ENCODE data around the gene HOXD9. TPM values are rescaled to one million over a fixed set of nuclear protein-coding genes. Genes with fewer than 3 reads are reported as not detected.

Gene HOXD9
- total RNA-seq, 1 donor from 2014 or later, result not detected

- Mint-ChIP-seq H3K9me3 (ENCODE audit: unreplicated experiment) (peaks cover 4% of the 10 kb centered on the region), H3K27ac (ENCODE audit: unreplicated experiment) (no peak overlapping the region), H3K4me3 (ENCODE audit: unreplicated experiment) (no peak overlapping the region), H3K36me3 (ENCODE audit: unreplicated experiment) (peaks cover 5% of the 10 kb centered on the region), H3K4me1 (ENCODE audit: unreplicated experiment) (peaks cover 11% of the 10 kb centered on the region), H3K27me3 (ENCODE audit: unreplicated experiment) (peaks cover 86% of the 10 kb centered on the region)
- no peak for TF ChIP-seq CTCF (IDR thresholded peaks at IDR 0.05)
- no peak for DNase-seq (ENCODE audit: extremely low spot score, unreplicated experiment)
These were observed 16.6 kb downstream of the HOXD9 start for GRCh38 chr2:176138923-176139660.

- Mint-ChIP-seq H3K9me3 (ENCODE audit: unreplicated experiment) (peaks cover 4% of the 10 kb centered on the region), H3K27me3 (ENCODE audit: unreplicated experiment) (peaks cover 84% of the 10 kb centered on the region), H3K36me3 (ENCODE audit: unreplicated experiment) (peaks cover 5% of the 10 kb centered on the region), H3K4me3 (ENCODE audit: unreplicated experiment) (no peak overlapping the region), H3K4me1 (ENCODE audit: unreplicated experiment) (peaks cover 11% of the 10 kb centered on the region), H3K27ac (ENCODE audit: unreplicated experiment) (no peak overlapping the region)
- TF ChIP-seq CTCF (IDR thresholded peaks at IDR 0.05), result no peak
- no peak for DNase-seq (ENCODE audit: extremely low spot score, unreplicated experiment)
These were observed 17.4 kb downstream of the HOXD9 start for GRCh38 chr2:176139661-176140512.

- no peak for DNase-seq (ENCODE audit: extremely low spot score, unreplicated experiment)
- Mint-ChIP-seq H3K27me3 (ENCODE audit: unreplicated experiment) (peaks cover 83% of the 10 kb centered on the region), H3K9me3 (ENCODE audit: unreplicated experiment) (peaks cover 4% of the 10 kb centered on the region), H3K36me3 (ENCODE audit: unreplicated experiment) (peaks cover 5% of the 10 kb centered on the region), H3K4me3 (ENCODE audit: unreplicated experiment) (peak overlapping the region; percentile 14), H3K27ac (ENCODE audit: unreplicated experiment) (no peak overlapping the region), H3K4me1 (ENCODE audit: unreplicated experiment) (peaks cover 7% of the 10 kb centered on the region)
- peak; percentile 72 for TF ChIP-seq CTCF (IDR thresholded peaks at IDR 0.05)
These were observed 18.2 kb downstream of the HOXD9 start for GRCh38 chr2:176140513-176141317.

DNA sequence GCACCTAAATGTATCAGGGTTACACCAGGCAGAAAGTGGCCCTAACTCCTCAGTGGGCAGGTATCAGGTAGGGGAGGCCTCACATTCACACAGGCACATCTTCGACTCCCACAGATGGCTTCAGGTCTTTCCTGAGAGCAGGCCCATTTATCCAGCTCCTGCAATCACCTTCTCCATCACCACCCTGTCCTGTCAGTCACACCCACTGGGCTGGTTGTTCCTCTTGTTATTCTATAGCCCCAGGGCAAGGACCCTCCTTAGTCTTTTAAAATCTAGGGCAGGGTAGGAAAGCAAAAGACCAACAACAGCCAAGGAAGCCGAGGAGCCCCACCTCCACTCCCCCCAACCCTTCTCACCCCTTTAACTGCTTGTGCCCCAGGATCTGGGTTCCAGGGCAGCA is 19.8 kb downstream of the HOXD9 start:
- H3K36me3 Mint-ChIP-seq (ENCODE audit: unreplicated experiment), result peaks cover 5% of the 10 kb centered on the region
- H3K27ac Mint-ChIP-seq (ENCODE audit: unreplicated experiment), result no peak overlapping the region
- peaks cover 4% of the 10 kb centered on the region for H3K9me3 Mint-ChIP-seq (ENCODE audit: unreplicated experiment)
- H3K27me3 Mint-ChIP-seq (ENCODE audit: unreplicated experiment), result peaks cover 85% of the 10 kb centered on the region
- peaks cover 2% of the 10 kb centered on the region for H3K4me1 Mint-ChIP-seq (ENCODE audit: unreplicated experiment)
- DNase-seq (ENCODE audit: extremely low spot score, unreplicated experiment), result no peak
- H3K4me3 Mint-ChIP-seq (ENCODE audit: unreplicated experiment), result no peak overlapping the region
- no peak for TF ChIP-seq CTCF (IDR thresholded peaks at IDR 0.05)
